CD4-positive, alpha-beta T cell treated with Interleukin-1 beta for 1 hour (primary cell): Measurements from ENCODE around the gene CHST8.

Experiments
- DNase-seq, 2 donors: peaks; one replicate each; pipeline ENCODE4 v3.0.0-alpha.2; 2020 to 2022

Gene CHST8

DNA sequence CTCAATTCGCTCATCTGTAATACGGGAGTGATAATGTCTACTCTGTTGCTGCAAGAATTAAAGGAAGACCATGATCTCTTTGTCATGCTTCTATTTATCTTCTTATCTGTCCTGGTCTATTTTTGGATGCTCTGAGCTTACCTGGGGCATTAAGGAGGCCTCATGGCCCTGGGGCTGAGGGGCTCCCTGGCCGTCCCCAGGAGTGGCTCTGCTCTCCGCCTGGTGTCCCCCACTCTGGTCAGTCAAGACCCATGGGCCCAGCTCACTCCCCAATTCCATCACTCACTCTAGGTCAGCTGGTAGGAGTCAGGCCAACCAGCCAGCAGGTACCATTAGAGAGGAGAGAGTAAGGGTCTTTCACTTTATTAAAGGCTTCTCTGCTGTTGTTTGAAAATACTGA lies 1.1 kb upstream of the CHST8 start:
- DNase-seq: no peak

DNA sequence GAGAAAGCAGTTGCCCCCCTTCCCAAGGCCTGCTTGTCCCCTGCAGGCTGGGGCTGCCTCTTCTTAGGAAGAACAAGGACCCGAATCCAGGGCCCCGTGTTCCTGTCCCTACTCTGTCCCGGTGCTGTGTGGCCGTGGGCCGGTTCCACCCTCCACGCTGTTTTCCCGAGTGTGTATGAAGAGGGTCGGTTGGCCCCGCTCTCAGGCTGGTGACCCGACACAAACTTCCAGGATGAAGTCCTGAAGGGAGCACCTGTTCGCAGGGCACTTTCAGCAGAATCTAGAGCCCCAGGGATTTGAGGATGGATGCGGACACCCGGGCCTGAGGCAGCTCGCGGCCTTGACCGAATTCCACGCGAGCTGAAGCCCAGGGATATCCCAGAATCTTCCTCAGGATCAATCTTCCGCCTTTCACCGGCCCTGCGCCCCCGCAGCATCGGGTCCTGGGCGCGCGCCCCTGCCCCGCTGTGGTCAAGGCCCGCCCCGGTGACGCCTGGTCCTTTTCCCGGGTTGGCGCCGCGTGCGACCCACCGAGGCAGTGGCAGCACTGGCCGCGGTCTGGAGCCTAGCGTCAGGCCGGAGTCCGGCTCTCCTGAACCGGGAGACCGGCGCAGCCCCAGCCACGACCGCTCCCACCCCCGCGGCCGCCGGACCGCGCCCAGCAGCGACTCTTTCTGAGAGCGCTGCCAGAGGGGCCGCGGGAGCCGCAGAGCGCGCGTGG lies 528 bp upstream of the CHST8 start:
- DNase-seq: no peak

DNA sequence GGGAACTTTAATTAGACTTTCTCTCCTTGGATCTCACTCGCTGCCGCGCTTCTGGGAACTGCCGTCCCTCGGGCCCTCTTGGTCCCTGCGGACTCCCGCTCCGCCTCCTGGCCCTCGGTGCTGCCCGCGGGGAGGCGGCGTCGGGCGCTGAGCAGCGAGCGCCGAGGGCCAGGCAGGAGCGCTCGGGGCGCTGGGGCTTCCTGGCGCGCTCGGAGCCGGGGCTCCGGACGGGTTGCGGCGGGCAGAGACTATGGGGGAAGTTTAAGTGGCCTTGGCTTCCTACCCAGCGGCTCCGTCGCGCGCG lies 704 bp downstream of the CHST8 start:
- DNase-seq: no peak

DNA sequence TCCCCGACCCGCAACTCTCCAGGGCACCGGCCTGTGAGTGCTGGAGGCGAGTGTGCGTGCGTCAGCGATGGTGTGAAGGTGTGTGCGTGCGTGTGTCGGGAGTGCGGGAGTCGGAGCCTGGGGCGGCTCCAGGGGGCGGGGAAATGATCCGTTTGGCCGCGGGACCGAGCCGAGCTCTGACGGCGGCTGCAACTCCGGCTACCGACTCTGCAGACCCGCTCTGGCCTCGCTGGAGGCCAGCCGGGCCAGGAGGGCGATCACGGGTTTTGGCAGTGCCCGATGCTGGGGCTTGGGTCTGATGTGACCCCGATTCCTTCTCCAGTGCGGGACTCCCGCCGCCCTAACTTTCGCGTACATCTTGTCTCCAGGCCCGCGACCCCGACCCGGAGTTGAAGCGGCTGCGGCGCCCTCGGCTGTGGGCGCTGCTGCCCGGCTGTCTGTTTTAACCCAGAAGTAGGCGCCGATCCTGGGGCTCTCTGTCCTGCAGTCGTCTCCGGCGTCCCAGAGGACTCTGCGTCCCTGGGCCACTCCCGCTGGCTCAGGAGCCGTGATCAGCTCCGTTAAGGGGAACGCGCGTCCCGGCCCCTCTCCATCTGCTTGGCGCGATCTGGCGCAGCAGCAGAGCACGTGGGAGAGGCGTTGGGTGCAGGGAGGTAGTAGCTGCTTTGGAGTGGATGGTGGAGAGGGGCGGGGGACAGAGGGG lies 1.2 kb downstream of the CHST8 start:
- DNase-seq: no peak

DNA sequence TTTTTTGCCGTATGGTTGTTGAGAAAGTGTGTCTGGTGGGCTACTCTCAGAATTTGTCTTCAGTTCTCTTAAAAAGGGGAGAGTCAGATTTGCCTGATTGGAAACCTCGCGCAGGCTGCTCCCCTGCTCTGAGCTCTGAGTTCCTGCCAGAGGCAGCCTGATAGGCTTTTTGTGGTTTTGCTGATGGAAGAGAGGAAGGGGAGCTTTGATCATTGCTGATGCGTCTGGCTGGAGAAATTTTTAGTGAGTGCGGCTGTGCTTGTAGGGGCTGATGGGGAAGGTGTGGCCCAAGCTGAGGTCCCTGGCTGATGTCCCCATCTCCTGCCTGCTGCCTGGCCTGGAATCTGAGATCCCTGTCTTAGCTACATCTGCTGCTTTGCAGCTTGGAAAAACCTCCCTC lies 2.8 kb downstream of the CHST8 start:
- DNase-seq: no peak

DNA sequence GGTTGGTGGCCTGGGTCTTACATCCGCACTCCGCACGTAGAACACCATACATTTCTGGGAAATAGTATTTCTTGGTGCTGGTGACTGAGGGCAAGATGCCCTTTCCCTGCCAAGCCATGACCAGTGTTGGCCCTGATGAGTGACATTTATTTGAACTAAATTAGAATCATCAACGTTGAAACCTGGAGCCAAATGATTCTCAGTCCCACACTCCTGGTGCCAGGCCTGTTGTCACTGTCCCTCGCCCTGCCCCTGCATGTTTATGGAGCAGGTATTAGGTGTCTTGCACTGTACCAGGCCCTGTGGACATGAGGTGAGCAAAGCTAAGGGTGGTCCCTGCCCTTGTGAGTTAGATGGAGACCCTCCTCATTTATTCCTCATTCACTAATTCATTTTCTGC lies 5.8 kb downstream of the CHST8 start:
- no peak for DNase-seq

DNA sequence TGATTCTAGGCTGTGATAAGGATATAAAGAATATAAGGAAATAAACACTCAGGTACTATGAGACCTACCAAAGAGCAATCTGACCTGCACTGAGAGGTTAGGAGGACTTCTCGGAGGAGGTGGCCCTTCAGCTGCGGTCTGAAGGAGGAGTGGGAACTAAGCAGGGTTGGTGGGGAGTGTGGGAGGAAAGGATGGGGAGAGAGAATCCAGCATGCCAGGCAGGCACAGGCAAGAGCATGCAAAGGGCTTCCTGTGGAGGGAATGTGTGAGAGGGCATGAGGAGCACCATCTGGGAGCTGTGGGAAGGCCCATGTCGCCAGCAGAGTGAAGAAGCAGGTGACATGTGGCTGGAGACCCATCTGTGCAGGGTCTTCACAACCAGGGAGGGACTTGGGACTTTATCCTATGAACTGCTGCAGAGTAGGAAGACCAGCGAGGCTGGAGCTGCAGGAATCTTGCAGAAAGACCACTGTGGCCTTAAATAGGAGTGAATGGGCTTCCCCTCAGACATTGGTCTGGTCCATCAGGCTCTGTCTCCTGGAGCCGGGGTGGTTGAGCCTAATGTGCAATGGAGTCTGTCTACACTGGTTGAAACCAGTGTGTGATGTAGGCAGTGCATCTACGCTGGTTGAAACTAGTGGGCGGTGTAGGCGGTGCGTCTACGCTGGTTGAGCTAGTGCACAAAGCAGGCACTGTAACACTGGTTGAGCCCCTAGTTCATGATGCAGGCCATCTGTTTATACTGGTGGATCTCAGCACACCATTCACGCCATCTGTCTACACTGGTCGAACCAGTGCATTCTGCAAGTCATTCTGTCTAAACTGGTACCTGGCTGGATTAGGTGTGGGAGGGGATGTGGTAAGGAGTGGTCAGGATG lies 6.4 kb downstream of the CHST8 start:
- no peak for DNase-seq

DNA sequence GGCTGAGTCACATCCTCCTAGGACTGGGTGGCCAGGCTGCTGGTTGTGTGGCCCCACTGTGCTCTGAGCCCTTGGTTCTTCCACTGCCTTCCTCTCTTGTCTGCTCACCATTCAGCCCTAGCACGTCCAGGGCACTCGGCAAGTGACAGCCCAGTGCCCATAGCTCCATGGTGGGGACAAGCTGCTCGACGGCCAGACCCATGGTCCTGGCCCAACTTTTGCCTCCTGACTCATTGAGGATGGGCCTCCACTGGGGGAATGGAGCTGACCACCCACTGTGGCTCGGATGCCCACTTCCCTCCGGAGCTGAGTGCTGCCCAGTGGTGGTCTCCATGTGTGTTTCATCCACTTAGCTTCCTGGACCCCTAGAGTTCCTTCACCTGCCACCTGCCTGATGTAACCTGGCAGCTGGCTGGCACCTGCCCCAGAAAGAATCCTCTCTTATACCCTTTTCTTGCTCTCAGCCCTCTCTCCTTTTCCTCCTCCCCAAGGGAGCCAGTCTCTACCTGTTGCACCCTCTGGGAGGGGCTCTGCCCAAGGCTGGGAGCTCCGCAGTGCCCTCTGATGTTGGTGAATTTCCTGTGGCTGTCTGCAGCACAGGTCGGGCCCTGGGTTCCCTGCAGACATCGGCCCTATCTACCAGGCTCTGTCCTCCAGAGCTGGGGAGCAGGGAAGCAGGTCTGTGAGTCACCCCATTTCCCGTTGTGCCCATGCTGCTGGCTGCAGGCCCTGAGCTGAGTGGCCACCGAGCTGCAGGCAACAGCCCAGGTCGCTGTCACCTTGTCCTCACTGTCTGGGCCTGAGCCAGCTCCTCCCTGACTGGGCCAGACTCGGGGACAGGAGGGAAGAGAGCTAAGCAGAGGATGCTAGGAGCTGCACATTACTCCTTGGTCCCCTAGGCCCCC lies 7.4 kb downstream of the CHST8 start:
- DNase-seq: no peak

DNA sequence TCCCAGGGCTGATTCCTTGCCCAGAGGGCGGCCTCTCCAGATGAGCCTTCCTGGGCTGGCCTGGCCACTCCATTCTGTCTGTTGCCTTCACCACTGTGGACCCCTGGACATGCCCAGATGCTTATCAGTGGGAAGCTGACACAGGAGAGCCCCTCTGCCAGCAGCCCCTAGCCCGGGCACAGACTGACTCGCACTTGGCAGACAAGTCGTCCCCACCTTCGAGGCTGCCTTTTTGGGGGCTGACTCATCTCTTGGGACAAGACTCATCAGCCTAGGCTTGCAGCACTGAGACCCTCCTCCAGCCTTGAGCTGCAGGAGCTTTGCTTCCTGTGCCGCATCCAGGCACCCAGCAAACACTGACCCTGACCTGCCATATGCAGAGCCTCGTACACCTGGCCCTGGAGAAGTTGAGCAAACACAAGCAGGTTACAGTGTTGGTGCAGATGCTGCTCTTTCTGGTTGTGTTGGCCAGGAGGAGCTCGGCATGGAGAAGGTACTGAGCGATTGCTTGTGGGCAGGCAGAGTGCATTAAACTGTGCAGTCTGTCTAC lies 8.1 kb downstream of the CHST8 start:
- DNase-seq: no peak

DNA sequence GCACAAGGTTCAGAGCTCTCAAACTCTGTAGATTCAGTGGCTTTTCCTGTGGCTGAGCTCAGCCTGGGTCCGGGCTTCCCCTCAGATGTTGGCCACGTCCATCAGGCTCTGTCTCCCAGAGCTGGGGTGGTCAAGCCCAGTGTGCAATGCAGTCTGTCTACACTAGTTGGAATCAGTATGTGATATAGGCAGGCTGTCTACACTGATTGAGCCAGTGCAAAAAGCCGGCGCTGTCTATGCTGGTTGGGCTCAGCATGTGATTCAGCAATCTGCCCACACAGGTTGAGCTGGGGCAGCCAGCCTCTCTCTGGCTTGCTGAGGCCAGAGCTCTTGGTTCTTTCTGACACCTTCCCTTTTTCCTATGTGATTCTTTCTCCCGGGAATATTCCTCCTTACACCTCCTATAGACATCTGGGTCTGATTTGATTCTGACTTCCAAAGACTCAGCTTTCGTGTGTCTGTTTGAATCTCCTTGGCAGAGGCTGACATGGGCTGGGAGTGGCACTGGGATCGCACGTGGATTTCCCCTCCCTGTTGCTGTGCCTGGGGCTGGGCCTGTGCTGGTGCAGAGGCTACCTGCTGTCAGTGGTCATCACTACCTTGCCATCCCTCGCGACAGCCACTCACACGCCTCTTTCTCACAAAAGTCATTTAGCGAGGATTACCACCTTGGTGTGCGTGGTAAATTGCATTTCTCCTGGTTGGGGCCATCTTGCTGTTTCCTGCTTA lies 9.3 kb downstream of the CHST8 start:
- no peak for DNase-seq

DNA sequence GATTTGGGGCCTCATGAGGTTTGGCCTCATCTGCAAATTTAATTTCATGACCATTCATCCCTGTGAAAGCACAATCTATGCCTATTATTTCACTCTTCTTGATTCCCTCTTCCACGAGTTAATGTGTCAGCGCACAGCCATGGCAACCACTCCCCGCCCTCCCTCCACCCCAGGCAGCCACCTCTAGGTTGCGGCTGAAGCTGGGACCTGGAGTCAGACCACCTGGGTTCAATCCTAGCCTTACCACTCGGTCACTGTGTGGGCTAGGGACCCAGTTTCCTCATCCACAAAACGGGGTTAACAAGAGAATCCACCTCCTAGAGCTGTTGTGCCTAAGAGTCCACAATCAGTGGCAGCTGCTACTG lies 9.8 kb downstream of the CHST8 start:
- DNase-seq: no peak

DNA sequence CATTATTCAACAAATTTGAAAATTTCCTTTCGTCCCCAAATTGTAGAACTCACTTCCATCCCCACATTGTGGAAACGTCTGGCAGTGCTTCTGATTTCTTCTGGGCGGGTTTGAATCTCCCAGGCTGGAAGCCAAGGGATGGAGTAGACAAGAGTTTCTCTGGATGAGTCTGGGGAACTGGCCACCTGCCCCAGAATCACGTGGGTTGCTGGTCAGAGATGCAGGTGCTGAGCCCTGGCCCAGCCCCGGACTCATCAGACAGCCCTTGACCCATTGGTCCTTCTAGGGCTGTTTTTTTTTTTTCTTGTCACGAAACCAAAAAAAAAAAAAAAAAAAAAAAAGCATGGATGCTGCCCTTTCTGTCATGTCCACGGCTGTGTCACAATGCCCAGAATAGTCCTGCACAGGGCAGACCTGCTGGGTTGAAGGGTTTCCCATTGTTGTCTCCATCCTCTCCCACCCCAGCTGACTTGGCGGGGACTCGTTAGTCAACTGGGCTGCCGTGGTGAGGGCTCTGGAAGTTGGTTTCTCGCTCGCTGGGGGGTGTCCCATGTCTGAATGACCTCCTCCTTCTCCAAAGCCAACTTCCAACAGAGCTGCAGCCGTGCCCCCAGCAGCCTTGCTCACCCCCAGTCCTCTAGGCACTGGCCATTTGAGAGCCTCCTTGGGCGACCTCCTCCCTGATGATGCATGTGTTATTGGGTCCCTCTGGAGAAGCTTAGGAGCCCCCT lies 12.8 kb downstream of the CHST8 start:
- DNase-seq: no peak

DNA sequence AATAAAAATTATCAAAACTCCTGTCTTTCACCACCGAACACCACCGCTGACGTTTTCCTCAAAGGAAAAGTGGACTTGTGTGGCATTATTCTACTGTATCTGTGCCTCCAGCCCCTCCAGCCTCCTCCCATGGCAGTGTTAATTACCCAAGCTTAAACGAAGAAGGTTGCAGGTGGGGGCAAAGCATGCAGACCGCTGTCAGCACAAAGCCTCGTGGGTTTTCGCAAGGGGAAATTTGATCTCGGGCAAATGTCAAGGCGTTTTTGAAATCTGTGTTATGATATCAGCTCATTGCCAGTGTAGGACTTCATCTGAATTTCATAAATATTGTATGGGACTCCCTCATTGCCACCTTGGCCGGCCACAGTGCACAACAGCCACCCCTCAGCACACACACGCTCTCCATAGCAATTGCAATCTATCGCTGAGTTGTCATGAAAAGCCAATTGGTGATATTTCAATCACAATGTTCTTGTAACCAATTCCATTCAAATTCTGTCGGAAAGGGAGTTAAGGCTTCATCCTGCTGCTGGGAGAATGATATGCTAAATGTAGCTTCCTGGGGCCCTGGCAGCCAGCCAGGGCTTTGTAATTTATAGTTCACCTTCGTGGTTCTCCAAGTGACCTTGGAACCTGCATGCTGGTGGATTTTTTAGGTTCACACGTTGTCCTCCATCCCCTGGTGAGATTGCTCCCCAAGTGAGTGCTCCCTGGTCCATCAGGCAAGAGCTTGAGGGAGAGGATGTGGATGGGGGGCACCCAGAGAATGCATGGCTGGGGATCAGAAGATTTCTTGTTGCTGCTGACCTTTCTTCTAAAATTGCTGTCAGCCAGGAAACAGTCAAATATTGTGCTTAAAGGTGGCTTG lies 16.6 kb downstream of the CHST8 start:
- no peak for DNase-seq

DNA sequence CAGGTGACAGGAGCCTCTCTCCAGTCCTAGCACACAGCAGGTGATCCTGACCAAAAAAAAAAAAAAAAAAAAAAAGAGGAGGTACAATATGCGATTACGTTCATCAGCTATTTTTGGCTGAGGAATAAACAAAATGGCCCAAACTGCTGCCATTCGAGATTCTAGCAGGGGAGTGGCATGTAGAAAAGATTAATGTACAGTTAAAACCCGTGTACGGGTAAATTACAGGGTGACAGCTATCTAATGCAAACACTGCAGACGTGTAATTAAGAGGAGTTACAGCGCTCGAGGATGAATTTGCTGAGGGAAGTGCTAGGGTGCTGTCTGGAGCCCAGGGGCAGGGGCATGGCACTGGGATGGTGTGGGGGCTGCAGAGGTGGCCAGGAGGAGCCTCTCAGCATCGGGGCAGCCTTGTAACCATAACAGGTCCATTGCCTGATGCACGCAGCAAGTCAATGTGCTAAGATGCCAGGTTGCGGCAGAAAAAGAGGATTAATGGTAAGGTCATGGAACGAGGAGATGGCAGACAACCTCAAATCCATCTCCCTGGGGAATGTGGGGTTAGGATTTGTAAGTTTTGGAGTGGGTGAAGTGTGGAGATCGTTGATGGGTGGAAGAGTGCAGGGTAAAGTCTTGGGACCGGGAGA lies 17.4 kb downstream of the CHST8 start:
- no peak for DNase-seq

DNA sequence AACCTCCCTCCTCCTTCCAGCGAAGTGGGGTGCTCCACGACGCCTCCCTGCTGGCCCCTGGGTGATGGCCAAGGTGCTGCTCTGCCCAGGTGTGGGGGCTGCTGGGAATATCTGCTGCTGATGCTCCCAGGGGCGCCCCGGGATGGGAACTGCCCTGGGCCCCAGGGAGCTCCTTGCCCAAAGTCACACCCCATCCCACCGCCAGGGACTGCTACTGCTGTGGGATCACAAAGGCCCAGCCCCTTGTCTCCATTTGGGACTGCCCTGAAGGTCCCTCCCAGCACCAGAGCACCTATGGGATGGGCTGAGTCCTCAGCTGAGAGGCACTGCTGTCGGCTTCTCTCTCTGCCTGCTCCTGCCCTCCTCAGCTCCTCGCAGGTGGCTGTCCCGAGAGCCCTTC lies 19.0 kb downstream of the CHST8 start:
- no peak for DNase-seq

DNA sequence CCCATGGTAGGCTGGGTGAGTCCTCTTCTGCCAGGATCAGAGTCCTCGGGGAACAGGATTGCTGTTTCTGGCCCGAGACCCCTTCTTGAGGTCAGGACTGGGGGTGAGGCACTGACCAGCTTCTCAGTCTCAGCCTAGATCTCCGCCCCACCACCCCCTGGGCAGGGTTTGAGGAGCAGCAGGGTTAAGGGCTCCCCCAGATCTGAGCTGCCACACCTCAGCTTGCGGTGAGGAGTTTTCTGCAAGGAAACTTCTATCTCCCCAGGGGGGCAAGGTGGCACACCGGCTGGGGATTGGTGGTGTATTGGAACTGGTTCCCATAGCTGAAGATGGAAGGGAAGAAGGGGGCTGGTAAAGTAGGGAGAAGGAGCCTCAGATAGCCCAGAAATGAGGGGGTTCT lies 19.5 kb downstream of the CHST8 start:
- no peak for DNase-seq

DNA sequence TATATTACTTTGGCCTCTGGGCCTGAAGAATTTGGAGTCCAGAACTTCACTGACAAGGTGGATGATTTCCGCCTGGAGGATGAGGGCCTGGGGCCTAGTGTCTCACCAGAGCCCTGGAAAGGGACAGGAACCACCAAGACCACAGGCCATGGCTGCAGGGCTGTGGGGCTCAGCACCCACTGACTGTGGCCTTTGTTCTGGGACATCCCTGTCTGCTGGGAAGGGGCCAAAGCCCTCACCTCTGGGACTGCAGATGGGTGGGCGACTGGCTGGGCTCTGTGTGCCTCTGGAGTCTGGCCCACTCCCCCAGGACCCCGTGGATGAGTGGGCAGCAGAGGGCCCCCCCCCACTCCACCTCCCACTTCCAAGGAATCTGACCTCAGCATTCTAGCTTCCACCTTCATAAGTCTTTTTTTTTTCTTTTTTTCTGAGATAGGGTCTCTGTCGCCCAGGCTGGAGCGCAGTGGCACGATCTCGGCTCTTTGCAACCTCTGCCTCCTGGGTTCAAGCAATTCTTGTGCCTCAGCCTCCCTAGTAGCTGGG lies 20.3 kb downstream of the CHST8 start:
- DNase-seq: no peak

DNA sequence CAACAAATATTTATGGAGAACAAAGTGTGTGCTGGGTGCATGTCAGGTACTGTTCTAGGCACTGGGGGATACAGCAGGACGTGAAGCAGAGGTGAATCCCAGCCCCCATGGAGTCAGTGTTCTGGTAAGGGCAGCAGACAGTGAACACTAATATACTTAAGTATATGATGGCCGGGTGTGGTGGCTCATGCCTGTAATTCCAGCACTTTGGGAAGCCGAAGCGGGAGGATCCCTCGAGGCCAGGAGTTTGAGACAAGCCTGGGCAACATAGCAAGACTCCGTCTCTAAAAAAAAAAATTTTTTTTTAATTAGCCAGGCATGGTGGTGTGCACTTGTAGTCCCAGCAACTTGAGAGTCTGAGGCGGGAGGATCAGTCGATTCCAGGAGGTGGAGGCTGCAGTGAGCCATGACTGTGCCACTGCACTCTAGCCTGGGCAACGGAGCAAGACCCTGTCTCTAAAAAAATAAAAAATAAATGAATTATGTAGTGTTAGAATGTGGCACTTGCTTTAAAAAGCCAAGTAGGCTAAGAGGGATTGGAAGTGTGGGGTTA lies 22.6 kb downstream of the CHST8 start:
- DNase-seq: no peak

DNA sequence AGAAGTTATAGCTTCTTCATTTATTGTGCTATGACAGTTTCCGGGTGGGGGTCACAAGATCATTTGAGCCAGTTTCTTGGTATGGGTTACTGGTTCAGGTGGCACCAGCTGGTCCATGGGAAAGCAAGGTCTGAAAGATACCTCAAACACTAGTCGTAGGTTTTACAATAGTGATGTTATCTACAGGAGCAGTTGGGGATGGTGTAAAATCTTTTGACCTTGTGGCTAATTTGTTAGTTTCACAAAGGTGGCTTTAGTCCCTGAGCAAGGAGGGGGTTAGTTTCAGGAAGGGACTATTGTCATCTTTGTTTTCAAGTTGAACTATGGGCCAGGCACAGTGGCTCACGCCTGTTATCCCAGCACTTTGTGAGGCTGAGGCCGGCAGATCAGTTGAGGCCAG lies 24.6 kb downstream of the CHST8 start:
- no peak for DNase-seq
